HG03039 (cell line): ENCODE data around the gene DNAAF1.
"Not testable (repeated sequence)": the region's sequence is repeated elsewhere in the genome, so short reads cannot be mapped to it uniquely, and the experiment has no call there.

Experiments
- ATAC-seq: cut with Tn5 transposase; IDR thresholded peaks from one replicate; pipeline ENCODE4 v1.9.1; 2021; ENCODE audit warnings: mild to moderate bottlenecking, moderate library complexity; ENCODE audit not compliant: unreplicated experiment

The DNAAF1 gene

DNA sequence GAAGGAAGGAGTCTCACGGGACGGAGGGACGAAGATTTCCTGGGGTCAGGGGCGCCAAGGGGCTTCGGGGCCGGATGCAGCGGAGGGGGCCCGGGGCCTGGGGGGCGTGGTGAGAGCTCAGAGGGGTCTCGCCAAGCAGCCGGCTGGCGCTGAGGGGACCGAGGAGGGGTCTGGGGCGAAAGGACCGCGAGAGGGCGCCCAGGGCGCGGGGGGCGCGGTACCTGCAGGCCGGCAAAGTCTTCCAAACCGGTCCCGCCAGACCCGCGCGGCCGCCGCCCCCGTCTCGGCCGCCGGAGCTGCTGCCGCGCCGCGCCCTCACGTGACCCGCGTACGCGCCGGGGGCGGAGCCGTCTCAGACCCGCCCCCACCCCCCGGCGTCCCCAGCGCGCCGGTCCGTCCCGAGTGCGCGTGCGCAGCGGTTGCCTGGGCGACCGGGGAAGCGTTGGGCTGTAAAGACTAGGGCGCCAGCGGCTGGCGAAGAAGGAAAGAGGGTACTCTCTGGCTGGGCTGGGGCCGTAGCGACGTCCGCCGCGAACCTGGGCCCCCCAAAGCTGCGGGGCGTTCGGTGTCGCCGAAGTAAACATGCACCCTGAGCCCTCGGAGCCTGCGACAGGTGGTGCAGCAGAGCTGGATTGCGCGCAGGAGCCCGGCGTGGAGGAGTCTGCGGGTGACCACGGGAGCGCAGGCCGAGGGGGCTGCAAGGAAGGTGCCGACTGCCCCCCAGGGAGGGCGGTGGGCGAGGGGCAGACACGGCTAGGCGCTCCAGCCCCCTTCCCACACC, at the start of gene DNAAF1, which contains the start of gene HSDL1:
Gene DNAAF1 (plus strand): TSS at position 450 of the 781 bp plus-strand sequence. CDS start 133 bp downstream, at position 583.
Gene HSDL1 (minus strand): TSS at position 319 of the 781 bp plus-strand sequence. CDS start 13,856 bp downstream, outside the sequence.
- ATAC-seq = peak; percentile 85

DNA sequence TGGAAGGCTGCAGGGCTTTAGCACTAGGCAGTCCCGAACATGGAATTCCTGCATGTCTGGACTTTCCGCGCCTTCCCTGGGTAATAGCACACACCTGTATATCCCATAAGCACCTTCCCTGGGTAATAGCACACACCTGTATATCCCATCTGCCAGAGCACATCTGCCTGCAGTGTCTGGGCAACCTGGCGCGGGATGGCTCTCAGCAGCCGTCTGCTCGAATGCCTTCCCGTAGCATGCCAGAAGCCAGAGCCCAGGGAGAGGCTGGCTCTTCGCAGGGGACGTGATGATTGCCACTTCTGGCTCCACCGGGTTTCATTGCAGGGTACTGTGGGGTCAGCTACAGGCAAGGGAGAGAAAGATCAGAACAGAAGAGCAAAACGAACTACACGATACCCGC, 49.6 kb upstream of the DNAAF1 start:
- ATAC-seq = no peak

DNA sequence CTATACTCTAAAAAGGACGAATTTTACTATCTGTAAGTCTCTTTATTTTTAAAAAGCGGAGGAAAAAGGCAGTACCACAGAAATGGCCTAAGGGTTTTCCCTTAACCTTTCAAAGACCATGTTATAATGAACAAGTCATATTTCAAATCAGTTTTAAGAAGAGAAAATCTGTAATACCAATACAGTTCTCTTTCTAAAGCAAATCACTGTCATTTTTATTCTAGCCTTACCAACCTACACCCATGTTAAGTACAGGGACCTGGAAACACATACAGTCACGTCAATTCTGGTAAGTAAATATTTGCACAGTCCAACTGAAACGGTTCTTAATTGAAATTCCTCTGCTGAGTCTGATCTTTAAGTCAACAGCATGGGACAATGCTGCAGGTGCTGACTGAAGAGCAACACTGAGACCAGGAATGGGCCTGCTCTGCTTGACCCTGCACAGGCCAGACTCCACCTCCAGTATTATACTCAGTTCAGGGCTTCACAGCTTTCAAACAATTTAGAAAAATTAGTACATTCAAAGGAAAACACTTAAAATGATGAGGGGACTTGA, 48.6 kb upstream of the DNAAF1 start:
- ATAC-seq = no peak

DNA sequence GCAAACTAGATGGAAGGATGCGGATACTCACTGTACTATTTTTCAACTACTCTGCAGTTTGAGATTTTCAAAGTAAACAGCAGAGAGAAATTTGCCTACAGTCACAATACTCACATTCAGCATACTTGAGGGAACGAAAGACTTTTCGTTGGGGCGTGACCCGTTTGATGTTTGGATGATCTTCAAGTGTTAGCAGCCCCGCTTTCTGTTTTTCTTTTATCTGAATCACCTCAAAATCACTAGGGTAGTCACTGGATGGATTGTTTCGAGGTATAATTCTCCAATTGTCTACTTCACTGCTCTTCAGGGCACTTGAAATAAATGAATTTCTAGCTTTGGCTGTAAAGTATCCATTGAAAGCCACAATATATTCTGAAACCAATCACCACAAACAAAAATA, 46.2 kb upstream of the DNAAF1 start:
- no peak for ATAC-seq

DNA sequence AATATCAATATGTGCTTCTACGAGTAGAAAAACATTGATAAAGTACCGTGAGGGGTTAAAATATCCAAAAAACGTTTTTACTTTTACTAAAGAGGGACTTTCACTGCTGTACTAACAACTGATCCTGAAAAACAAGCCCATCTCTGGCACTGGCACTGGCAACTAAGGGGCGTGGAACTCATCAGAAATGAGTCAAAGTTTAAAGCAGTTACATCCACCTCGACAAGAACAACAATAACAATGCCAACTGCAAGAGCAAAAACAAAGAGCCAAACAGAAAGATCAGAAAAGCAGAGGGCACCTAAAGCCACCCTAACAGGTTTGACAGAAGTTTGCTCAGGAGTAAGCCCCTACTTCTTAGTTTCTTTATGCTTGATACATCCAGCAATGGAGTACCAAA, 41.4 kb upstream of the DNAAF1 start:
- no peak for ATAC-seq

DNA sequence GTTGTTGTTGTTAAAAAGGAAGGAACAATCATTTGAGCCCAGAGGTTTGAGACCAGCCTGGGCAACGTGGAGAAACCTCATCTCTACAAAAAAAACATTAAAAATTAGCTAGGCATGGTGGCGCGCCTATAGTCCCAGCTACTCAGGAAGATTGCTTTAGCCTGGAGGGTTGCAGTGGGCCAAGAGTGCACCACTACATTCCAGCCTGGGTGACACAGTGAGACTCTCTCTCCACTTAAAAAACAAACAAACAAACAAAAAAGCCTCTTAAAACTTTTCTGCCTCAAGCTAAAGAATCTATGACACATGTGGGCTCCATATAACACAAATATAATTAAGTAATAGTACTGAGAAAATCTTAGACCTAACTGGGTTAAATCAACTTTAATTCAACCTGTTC, 40.9 kb upstream of the DNAAF1 start:
- ATAC-seq = no peak

DNA sequence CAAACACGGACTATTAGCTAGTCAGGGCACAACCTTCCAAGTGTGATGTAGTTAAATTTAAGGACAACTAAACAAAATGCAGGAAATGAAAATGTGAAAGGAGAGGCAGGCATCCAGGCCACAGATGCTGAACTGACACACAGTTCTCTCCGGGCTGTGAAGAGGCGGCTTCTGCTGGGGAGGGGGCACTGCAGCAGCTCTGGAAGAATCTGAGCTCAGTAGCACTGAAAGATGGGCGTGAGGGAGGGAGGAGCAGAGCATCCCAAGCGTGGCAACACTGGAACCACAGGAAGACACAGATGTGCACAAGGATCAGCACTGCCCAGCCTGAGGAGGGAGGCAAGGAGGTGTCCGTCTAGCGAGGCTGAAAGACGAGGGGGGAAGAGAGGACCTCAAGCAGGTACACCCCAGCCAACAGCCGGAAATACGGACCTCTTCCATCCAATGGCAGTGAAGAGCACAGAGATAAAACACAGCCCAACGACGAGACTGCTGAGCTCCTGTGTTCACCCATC, 39.8 kb upstream of the DNAAF1 start:
- no peak for ATAC-seq

DNA sequence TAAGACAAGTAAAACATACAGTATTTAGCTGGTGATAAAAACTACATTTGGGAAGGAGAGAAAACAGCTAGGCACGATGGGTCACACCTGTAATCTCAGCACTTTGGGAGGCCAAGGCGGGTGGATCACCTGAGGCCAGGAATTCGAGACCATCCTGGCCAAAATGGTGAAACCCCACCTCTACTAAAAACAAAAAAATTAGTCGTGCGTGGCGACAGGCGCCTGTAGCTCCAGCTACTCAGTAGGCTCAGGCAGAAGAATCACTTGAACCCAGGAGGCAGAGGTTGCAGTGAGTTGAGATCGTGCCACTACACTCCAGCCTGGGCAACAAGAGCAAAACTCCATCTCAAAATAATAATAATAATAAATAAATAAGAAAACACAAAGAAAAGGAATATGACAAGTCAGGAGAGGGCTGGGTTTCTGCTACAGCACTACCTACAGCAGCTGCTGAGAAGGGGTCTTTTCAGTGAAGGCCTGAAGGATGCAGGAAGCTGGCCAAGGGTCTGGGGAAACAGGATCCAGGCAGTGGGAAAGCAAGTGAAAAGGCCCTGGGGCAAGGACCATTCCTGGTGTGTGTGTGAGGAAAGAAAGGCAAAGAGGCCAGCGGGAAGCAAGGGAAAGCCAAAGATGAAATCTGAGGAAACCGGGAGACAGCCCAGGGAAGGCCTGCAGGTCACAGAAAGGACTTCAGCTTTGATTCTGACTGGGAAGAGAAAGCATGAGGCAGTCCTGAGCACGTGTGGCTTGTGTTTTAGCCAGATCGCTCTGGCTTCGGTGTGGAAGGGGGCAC, 39.0 kb upstream of the DNAAF1 start:
- ATAC-seq = no peak

DNA sequence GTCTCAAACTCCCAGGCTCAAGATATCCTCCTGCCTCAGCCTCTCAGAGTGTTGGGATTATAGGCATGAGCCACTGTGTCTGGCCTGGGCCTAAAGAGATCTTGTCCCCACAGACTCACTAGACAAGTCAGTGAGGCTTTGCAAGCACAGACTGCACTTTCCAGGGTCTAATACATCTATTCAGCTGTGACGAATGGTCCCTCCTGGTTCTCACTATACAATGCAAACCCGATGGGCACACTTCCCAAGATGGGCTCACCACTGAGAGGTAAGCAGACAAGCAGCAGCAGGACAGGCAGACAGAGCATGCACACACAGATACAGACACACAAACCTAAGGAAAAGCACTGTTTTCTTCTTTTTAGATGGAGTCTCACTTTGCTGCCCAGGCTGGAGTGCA, 37.2 kb upstream of the DNAAF1 start:
- ATAC-seq = no peak

DNA sequence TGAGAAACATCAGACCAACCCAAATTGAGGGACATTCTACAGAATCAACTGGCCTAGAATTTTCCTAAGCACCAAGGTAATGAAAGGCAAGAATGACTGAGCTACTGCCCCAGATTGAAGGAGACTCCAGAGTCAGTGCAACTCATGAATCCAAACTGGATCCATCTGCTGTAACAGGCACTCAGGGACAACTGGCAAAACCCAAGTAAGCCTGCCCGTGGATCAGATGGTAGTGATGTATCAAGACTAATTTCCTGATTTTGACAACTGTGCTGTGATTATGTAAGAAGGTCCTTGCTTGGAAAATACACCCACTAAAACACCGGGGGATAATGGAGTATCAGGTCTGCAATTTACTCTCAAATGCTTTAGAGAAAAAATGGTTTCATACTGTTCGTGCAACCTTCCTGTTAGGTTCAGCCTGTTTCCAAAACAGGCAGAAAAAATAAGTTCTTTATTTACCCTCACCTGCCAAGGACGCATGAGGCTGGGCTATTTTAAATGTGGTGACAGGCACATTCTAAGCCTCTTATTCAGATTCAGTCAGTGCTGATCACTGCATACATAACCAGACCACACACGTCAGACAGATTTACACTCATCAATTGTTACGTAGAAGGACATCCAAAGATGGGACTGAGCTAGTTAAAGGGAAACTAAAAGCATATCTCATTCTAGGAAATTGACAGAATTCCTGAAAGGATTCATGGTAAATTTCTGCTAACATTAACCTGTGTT, 35.3 kb upstream of the DNAAF1 start:
- no peak for ATAC-seq

DNA sequence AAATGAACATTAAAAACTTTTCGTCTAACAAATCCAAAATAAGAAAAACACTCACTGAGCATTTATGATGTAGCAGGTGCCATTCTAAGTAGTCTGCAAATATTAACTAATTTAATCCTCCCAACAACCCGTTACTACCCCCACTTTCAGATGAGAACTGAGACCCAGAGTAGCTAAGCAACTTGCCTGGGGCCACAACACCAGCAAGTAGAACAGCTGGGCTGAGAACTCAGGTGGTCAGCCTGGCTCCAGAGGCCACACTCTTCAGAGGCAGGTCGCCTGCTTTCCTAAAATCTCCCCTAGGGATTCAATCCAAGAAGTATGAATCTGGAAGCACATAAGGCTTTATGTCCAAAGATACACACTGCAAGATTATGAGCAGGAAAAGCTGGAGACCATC, 34.6 kb upstream of the DNAAF1 start:
- ATAC-seq = no peak

DNA sequence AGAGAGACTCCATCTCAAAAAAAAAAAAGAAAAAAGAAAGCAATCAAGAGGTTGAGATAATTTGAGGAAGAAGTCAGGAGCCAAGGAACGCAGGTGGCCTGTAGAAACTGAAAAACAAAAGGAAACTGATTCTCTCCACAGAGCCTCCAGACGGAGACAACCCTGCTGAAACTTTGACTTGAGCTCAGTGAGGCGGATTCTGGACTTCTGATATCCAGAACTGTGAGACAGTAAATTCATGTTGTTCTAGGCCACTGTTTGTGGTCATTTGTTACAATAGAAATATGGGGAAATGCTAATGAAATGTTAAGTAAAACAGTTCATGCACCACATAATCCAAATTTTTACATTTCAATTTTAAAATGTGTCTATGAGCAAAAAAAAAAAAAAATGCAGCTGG, 33.6 kb upstream of the DNAAF1 start:
- no peak for ATAC-seq

DNA sequence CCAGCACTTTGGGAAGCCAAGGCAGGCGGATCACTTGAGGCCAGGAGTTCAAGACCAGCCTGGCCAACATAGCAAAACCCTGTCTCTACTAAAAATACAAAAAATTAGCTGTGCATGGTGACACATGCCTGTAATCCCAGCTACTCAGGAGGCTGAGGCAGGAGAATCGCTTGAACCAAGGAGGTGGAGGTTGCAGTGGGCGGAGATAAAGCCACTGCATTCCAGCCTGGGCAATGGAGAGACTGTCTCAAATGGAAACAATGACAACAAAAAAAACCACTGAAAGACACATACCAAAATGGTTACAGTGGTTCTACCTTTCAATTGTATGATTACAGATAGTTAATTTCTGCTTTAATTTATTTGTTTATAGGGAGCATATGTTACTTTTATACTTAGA, 33.2 kb upstream of the DNAAF1 start:
- ATAC-seq = not testable (repeated sequence)

DNA sequence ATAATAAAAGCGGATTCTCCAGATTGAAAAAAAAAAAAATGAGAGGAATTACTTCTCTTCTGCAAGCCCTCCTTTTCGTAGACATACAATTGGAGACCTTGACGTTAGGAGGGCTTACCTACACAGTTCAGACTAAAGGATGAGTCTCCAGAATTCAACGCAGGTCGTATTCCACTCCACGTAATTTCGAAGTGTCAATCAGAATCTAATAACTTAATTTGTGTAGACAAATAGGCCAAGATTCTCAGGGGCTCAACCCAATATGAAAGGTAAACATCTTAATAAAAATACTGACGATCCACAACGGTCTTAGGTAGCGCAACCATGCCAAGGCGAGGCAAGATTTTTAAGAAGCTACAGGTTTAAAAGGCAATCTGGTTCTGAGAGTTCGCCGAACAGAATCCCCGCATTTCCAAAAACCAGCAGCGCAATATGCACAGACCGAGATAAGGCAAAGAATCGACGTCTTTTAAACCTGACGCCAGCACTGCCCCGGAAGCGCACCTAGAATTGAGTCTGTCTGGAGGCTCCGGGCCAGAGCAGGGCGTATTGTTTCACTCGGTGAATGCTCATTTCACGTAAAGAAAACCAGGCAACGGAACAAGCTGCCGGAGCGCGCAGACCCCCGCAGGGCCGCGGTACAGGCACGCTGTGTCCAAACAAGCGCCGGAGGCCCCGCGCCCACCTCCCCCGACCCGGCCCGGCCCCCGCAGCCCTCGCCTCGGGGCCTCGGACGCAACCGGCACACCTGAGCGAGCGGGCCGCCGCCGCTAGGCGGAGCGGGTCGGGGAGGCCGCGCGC, 29.0 kb upstream of the DNAAF1 start:
- peak; percentile 30 for ATAC-seq

DNA sequence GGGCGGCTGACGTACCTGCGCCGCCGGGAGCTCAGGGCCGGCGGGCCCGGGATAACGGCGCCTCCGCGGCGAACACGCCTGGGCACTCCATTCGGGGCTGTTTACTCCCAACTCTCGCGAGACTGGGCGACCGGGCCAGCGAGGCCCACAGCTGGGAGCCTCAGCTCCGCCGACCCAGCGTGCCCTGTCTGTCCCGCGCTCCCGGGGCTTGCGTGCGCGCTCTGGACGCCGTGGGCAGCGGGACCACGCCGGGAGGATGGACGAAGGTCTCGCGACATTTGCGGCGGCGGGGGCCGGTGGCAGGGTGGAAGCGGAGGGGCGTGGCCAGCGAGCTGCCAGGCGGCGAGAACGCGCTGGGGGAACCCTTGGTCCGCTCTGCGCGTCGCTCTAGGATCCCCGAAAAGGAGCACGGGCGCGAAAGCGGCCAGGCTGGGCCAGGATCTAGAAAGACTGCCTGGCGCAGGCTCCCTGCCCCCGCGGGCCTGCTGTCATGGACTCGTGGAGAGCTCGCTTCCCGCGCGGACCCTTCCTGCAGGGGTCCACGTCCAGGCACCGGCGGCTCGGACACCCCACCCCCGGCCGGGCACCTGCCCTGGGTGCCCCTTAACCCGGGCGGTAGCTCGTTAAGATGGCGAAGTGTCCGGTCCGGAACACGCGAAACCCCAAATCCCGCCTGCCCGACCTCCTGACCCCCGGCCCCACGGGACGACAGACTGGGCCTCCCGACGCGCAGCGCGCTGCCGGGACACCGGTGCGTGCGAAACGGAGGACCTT, 28.2 kb upstream of the DNAAF1 start, which contains the start of gene MBTPS1:
Gene MBTPS1 (minus strand): TSS at position 223 of the 774 bp plus-strand sequence. CDS start 15,159 bp downstream, outside the sequence.
- peak; percentile 88 for ATAC-seq

DNA sequence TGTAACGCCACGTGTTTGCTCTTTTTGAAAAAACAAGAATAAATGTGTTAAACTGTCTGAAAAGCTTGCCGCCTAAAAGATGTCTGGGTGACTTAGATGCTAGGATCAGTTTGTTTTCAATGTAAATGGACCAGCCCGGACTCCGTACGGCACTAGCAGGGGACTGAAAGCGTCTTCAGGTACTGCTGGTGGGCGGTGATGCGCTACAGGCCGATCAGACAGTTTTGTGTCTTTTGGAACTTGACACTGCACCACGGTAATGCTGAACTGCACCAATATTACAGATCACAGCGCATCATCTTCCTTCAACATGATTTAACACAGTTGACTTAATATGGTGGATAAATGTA, 27.6 kb upstream of the DNAAF1 start:
- ATAC-seq = no peak

DNA sequence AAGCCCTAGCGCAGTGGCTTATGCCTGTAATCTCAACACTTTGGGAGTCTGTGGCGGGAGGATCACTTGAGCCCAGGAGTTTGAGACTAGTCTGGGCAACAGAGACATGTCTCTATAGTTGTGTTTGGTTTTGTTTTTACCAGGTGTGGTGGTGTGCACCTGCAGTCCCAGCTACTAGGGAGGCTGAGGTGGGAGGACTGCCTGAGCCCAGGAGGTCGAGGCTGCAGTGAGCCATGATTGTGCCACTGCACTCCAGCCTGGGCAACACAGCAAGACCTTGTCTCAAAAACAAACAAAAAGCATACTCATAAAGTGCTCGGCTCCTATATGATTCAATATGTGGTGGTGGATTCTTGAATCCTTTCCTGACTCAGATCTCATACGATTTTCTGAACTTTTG, 26.8 kb upstream of the DNAAF1 start:
- ATAC-seq = not testable (repeated sequence)

DNA sequence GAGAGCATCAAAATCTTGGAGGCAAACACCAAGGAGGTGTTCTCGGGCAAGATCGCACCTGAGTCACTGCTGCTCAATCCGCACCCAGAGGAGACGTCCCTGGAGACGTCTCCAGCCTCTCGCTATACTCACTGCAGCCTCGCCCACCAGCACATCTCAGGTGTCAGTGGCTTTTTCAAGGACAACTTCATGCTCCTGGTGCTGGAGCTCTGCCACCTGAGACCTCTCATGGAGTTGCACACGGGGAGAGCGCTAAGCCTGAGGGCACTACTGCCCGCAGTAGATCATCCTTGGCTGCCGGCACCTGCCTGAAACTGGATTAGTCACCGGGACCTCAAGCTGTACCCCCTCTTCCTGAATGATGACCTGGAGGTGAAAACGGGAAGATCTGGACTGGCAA, 25.7 kb upstream of the DNAAF1 start:
- no peak for ATAC-seq

DNA sequence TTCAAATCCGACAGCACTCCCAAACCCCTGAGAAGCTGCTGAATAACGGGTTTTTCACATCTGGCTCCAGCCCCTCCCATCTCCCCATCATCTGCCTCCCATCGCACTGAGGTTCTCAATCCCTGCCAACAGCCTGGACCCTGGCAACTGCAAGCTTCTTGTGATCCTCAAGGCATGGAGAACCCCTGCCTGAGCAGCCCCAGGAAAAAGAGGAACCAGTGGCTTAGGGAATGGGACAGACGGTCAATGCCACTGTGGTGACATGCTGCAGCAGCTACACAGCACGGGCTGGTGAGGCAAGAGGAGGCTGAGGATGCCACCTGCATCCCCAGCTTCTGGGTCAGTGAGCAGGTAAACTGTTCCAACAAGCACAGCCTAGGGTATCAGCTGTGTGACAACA, 25.1 kb upstream of the DNAAF1 start:
- no peak for ATAC-seq
